Smooth muscle cell (in vitro differentiated cells): ENCODE measurements around the gene DNAH17. TPM values are rescaled to one million over a fixed set of nuclear protein-coding genes. Genes with fewer than 3 reads are reported as not detected.

ENCODE experiments used
- DNase-seq: peaks from one replicate; lab custom pipeline; 2025; ENCODE audit not compliant: unreplicated experiment; lab: John Stamatoyannopoulos, UW
- H2AFZ ChIP-seq: fragments of 200-600 bp; sonication (generic); 2 replicates; pipeline ENCODE4 v1.6.0; 2016; ENCODE audit warnings: antibody characterized with exemption, low read depth, mild to moderate bottlenecking
- H3F3A ChIP-seq: fragments of 200-600 bp; sonication (generic); 2 replicates; pipeline ENCODE4 v1.6.0; 2017; ENCODE audit warnings: antibody characterized with exemption, low read depth
- H3K27ac ChIP-seq: fragments of 200-600 bp; sonication (generic); 2 replicates; pipeline ENCODE4 v1.5.1; 2016; ENCODE audit warnings: low read depth, mild to moderate bottlenecking
- H3K27me3 ChIP-seq: fragments of 200-600 bp; sonication (generic); 2 replicates; pipeline ENCODE4 v1.6.1; 2016; ENCODE audit warnings: low read depth, mild to moderate bottlenecking
- H3K36me3 ChIP-seq: fragments of 200-600 bp; sonication (generic); 2 replicates; pipeline ENCODE4 v1.5.1; 2016; ENCODE audit warnings: low read depth
- H3K4me1 ChIP-seq: fragments of 200-600 bp; sonication (generic); 2 replicates; pipeline ENCODE4 v1.5.1; 2016; ENCODE audit warnings: low read depth
- H3K4me2 ChIP-seq: fragments of 200-600 bp; sonication (generic); 2 replicates; pipeline ENCODE4 v1.6.0; 2016; ENCODE audit warnings: mild to moderate bottlenecking
- H3K4me3 ChIP-seq: fragments of 200-600 bp; sonication (generic); 2 replicates; pipeline ENCODE4 v1.5.1; 2016; ENCODE audit warnings: mild to moderate bottlenecking
- H3K79me2 ChIP-seq: fragments of 200-600 bp; sonication (generic); 2 replicates; pipeline ENCODE4 v1.6.0; 2016; ENCODE audit warnings: low read depth, mild to moderate bottlenecking
- H3K9ac ChIP-seq: fragments of 200-600 bp; sonication (generic); 2 replicates; pipeline ENCODE4 v1.6.0; 2016; ENCODE audit warnings: low read depth
- H3K9me3 ChIP-seq: fragments of 200-600 bp; sonication (generic); replicated peaks from 2 replicates; pipeline ENCODE4 v1.5.1; 2016; ENCODE audit warnings: low read depth
- H4K20me1 ChIP-seq: fragments of 200-600 bp; sonication (generic); 2 replicates; pipeline ENCODE4 v1.6.0; 2016; ENCODE audit warnings: low read depth
- CTCF ChIP-seq: fragments of 200-600 bp; sonication (generic); IDR thresholded peaks from 2 replicates; pipeline ENCODE4 v1.5.1; 2017; ENCODE audit warnings: borderline replicate concordance, mild to moderate bottlenecking, antibody characterized with exemption; ENCODE audit not compliant: insufficient read depth, poor library complexity, severe bottlenecking
- WGBS: methylation state at CpG from one replicate; pipeline ENCODE4 v1.1.7; 2016; ENCODE audit warnings: low lambda C conversion rate; 5-methylcytosine and 5-hydroxymethylcytosine counted together
- polyA plus RNA-seq: library from polyadenylated mRNA; unstranded; fragments of >200 nt; fragmentation: Nextera tagmentation; extraction: Ambion mirVana; gene quantifications from 2 replicates; pipeline ENCODE4 v1.2.1, GENCODE V29; 2016
- total RNA-seq: library from RNA; depleted of rRNA; stranded (reverse); fragments of >200 nt; gene quantifications from 2 replicates; pipeline ENCODE4 v1.2.3, GENCODE V29; 2014

Gene DNAH17
- total and polyA plus RNA-seq, 2 experiments from 2014 or later = 0.18 to 0.98 TPM

GRCh38 chr17:78501241-78502036 lies 75.8 kb downstream of the DNAH17 start:
- no peaks in the 10 kb centered on the region for H3F3A ChIP-seq
- no peaks in the 10 kb centered on the region for H3K36me3 ChIP-seq
- no peaks in the 10 kb centered on the region for H3K9me3 ChIP-seq
- H3K4me2 ChIP-seq = no peak overlapping the region
- H3K27me3 ChIP-seq = no peaks in the 10 kb centered on the region
- no peaks in the 10 kb centered on the region for H3K79me2 ChIP-seq
- H4K20me1 ChIP-seq = no peaks in the 10 kb centered on the region
- no peak overlapping the region for H3K4me3 ChIP-seq
- H3K4me1 ChIP-seq = no peaks in the 10 kb centered on the region
- DNase-seq = no peak
- no peak overlapping the region for H2AFZ ChIP-seq
- H3K27ac ChIP-seq = no peak overlapping the region
- TF ChIP-seq CTCF = no peak
- H3K9ac ChIP-seq = no peak overlapping the region
- WGBS = 96% methylated on average over 27 of the region's 27 CpGs

- Histone ChIP-seq H3K79me2 (no peaks in the 10 kb centered on the region), H3K4me2 (no peak overlapping the region), H4K20me1 (no peaks in the 10 kb centered on the region), H3K9me3 (no peaks in the 10 kb centered on the region), H3K27ac (no peak overlapping the region), H3K4me3 (no peak overlapping the region), H3K4me1 (no peaks in the 10 kb centered on the region), H3F3A (no peaks in the 10 kb centered on the region), H3K9ac (no peak overlapping the region), H3K27me3 (no peaks in the 10 kb centered on the region), H2AFZ (no peak overlapping the region), H3K36me3 (no peaks in the 10 kb centered on the region)
- DNase-seq = no peak
- 93% methylated on average over 7 of the region's 7 CpGs for WGBS
- no peak for TF ChIP-seq CTCF
Measured at GRCh38 chr17:78500806-78501205, 76.4 kb downstream of the DNAH17 start.

GRCh38 chr17:78499715-78500540 lies 77.3 kb downstream of the DNAH17 start:
- no peak overlapping the region for H2AFZ ChIP-seq
- H3K36me3 ChIP-seq = no peaks in the 10 kb centered on the region
- no peak overlapping the region for H3K4me3 ChIP-seq
- no peaks in the 10 kb centered on the region for H3F3A ChIP-seq
- H3K9me3 ChIP-seq = no peaks in the 10 kb centered on the region
- TF ChIP-seq CTCF = no peak
- H3K9ac ChIP-seq = no peak overlapping the region
- no peaks in the 10 kb centered on the region for H3K27me3 ChIP-seq
- no peak overlapping the region for H3K27ac ChIP-seq
- H3K4me2 ChIP-seq = no peak overlapping the region
- DNase-seq = no peak
- 88% methylated on average over 21 of the region's 21 CpGs for WGBS
- H3K79me2 ChIP-seq = no peaks in the 10 kb centered on the region
- H4K20me1 ChIP-seq = no peaks in the 10 kb centered on the region
- H3K4me1 ChIP-seq = no peaks in the 10 kb centered on the region
